RKO (cell line): ENCODE results near the gene VWA8.
"Not testable (repeated sequence)": the region's sequence is repeated elsewhere in the genome, so short reads cannot be mapped to it uniquely, and the experiment has no call there.

ENCODE experiments used
- DNase-seq: peaks from one replicate; pipeline ENCODE4 v3.0.0-alpha.2; 2016; ENCODE audit warnings: low spot score

The VWA8 gene

DNA sequence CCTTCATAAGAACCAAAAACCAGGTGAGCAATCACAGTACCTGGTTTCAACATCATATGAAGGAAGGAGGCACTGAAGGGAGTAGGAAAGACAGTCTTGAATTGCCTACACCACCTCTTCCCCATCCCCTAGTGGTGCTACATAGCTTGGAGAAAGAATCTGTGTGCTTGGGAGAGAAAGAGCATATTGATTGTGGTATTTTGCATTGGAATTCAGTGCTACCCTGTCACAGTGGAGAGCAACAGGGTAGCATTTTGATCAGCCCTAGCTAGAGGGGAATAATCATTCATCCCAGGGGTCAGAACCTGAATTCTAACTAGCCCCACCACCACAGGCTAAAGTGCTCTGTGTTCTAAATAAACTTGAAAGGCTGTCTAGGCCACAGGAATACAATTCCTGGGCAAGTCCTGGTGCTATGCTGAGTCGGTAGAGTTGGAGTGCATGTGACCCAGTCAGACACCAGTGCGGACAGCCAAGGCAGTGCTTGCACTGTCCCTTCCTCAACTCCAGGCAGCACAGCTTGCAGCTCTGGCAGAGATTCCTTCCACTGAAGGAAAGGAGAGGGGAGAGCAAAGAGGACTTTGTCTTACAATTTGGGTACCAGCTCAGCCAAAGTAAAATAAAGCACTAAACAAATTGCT is 158.7 kb downstream of the VWA8 start:
- no peak for DNase-seq

DNA sequence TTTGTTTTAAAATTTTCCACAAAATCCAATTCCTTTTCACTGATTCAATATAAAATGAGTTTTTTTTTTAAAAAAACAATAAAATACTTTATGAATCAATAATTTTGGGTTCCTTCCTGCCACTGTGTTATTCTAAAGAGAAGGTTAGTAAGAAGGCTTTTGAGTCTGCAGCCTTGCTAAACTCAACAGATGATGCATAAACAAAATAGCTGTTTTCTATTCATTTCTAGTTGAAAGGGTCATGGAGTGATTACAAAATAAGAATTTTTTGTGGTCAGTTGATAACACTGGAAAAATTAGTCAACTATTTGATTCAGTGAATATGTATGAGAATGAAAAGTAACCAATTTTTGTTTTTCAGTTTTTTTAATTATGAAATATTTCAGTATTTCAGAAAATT is 169.9 kb downstream of the VWA8 start:
- DNase-seq: no peak

DNA sequence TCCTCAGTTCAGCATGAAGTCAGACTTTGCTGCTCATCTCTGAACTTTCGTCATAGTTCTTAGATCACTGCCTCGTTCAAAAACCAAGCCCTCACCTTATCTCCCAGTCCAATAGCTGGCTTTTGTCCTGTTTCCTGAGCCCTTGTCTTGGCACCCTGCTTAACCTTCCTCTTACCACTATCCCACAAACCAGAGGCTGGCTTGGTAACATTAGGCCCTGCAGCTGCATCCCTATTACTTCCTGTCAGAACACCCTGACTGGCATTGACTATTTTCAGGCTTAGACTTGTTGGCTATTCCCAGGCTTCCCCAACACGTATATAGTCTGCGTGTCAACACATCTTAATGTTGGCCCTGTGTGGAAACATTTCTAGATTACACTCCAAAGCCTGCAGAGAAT is 172.4 kb downstream of the VWA8 start:
- DNase-seq: no peak

DNA sequence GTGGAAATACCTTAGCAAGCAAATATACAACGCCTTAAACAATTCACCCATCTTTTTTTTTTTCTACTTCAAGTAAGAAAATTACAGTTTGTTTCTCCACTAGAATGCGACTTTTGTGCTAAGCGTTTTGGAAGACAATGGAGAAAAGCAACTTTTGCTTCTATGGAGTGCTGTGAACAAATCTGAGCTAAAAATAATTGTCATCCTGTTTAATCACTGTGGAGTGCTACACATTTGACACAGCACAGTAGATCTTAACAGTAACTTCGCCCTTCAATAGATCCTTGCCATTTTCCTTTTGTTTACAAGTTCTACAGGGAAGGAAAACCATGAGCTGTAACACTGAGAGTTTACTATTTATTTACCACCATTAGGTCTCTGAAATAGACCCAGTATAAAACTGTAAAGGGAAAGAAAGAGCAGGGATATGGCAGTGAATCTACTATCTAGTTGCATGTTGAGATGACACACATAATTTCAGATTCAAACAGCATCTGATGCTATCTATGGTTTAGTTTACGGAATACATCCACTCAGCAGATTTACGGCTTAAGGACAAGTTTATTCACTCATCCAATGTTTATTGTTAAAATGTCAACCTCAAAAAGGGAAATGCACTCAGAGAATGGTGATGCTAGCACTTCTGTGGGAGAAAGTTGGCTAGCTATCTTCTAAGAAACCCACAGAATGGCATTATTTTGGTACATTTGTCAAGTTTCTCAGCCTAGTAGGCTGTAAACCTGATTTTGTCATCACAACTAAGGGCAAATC is 175.3 kb downstream of the VWA8 start:
- no peak for DNase-seq

DNA sequence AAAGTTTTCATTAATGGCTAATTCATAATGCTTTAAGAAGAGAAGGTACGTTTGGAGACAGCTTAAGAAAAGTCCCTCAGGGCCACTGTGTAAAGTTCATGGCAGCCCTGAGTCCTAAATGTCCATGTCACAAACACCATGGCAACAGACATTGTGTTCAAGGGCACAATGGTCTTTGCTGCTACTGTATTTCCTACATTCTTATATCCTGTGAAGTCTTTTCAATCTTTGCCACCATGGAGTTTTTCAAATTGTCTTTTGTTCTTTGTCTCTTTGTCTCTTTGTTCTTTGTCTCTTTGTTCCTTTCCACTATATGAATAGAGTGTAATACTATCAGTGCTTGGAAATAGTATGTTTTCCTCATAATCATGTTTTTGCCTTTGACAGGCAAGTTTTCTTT is 178.8 kb downstream of the VWA8 start:
- DNase-seq: no peak

DNA sequence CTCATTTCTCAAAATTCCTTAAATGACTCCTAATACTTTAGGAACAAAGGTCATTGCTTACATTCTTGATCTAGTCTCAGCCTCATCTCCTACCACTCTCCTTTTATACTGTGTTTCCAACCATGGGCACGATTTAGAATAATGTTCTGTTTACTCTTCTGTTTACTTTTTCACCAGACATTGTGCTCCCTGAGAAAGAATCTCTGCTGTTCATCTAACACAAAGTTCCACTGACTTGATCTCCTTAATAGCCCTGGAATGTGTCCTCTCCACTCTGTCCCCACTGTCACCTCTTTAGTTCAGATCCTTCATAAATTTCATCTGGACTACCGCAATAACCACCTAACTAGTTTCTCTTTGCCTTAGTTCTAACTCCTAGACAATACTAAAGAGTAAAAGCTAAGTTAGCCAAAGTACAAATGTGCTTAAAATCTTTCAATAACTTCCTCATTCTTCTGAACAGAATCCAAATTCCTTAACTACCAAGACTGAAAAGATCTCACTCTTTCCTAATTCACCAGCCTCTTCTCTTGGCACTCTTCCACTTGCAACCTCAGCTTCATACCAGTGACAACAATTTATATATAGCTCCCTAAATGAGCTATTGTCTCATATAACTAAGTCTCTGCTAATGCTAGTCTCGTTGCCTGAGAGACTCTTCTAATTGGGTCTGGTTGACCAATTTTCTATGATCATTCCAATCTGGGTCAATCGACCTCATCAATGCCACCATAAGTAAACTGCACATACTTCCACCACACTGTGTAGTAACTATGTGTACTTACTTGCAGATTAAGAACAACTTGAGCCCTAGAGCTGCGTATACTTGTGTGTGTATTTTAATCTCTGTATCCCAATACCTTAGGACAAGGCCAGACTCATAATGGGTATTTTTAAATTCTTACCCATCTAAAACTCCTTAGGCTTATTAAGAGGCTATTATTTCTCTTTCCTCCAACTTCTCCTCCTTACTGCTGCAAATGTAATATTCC is 179.9 kb downstream of the VWA8 start:
- DNase-seq: no peak

DNA sequence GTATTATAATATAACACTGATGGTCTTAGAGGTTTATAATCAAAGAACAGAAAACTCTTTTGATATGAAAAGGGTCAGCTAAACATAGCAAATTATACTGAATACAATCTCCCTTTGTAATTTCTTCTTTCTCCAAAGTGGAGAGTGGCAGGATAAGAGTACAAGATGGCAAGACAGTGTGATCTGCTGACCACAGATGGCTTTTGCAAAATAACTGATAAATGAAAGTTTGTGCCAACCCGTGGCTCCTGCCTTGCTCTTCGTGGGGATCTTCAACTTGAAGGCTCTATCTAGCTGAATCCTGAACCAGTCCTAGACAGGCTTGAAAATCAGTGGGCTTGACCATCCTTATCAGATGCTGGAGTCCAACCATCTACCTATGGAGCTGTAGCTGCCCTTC is 185.7 kb downstream of the VWA8 start:
- no peak for DNase-seq

DNA sequence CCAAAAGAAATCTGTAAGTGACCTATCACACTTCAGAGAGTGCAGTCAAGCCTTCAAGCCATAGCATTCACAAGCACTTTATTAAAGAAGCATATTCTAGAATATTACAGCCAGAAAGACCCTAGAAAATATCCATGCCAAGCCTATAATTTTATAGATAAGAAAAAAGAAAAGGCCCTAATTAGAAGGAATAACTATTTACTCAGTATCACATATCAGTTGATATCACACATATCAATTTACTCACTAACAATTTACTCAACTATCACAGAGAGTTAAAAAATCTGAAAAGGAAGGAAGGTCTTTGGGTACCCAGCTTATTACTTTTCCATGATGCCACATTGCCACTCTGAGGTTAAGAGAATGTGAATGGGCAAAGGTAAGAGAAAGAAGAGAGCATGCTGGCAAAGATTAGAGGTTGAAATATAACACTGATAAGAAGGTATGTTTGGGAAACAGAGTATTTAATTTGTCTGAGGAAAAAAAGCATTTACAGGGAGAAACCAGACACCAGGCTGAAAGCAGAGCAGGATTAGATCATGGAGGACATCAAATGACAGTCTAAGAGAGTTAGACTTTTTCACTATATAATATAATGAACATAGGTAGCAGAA is 186.2 kb downstream of the VWA8 start:
- DNase-seq: no peak

DNA sequence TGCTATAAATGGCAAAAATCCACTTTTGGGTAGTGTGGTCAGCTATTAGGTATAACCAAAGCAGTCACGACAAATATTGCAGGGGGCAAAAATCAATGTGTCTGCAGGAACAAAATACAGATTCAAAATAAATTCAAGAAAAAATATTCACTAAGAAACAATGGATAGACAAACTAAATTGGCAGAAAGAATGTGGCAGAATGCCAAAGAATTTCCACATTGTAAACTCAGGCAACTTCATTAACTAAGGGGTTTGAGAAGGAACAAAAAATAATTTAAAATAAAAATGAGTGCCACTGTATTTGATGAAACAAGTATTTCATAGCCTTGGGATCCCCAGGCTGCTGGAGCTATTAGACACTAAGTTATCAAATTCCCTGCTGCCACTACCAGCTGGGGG is 193.1 kb downstream of the VWA8 start:
- DNase-seq: no peak

DNA sequence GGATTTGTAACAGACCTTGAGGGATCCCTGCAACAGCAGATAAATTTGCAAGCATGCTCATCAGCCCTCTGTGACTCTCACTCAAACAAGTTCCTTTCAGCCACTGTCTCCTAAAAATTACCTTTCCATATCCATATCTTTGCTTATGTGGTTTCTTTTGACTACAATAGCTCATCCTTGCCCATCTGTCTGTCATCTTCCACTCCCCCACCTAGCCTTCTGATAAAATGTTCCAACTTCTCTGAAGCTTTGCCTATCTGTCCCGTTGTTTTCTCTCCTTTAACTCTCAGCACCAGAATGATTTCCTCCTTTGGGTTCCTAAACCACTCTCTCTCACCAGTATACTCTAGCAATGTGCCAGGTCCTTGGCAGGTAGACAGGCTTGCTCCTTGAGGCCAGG is 194.5 kb downstream of the VWA8 start:
- no peak for DNase-seq

DNA sequence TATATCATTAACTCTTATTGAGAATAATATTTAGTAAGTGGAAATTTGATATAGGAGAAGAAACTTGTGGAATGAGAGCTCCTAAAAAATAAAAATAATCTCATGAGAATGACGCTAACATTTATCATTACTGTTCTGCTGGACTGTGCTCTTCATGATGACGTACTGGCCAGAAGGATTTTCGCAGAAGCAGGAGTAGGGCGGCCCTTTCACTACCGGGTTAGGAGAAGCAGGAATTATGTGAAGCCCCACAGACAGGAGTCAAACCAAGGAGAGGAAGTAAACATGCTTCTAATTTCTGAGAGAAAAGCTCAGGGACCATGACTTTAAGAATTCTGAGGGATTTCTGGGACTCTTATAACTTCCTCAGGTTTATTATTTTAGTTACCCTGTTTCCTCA is 195.1 kb downstream of the VWA8 start:
- no peak for DNase-seq

DNA sequence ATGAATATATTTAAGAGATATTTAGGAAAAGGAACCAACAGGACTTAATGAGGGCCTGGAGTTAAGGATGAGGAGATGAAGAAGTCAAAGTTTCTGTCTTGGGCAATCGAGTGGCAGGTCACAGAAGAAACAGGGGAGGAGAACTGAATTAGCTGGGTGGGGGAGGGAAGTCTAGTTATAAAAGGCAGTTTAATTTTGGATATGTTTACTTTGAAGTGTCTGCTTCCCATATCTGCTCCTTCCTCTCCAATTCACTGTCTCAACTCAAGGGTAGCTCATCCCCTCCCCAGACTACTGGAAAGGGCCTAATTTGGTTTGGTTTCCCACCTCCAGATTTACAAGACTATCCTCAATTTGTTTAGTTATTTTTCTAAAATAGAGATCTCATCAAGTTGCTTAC is 195.9 kb downstream of the VWA8 start:
- DNase-seq: no peak

DNA sequence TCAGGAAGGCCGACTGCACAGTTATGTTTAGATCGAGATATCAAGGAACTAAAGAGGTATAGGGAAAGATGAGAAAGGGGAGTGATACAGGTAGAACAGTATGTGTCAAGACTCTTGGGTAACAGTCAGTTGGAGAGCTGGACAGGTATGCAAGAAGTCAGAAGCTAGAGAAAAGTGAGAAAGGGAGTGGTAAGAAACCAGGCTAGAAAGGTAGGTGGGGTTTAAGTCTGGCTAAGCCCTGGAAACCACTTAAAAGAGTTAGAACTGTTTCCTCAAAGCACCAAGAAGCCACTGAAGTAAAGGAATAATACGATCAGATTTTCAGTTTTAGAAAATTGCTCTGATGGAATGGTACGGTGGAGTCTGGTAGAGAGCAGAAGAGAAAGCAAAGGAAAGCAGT is 196.4 kb downstream of the VWA8 start:
- DNase-seq: no peak

DNA sequence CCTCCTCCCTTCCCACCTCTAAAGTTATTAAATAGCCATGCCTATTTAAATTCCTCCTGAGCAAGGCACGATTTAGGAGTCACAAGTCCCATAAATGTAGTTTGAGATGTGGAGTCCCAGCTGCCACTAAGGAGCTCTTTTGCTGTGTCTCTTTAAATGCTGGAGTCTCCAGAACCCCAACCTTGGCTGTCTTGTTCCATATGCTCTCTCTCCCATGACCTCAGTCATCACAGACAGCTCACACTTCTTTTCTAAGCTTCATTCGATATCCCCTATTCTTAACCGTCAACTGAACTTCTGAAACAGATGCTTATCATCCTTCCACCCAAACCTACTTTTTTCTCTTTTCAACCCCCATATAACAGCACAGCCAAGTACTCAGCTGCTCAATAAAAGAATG is 197.1 kb downstream of the VWA8 start:
- DNase-seq: no peak

DNA sequence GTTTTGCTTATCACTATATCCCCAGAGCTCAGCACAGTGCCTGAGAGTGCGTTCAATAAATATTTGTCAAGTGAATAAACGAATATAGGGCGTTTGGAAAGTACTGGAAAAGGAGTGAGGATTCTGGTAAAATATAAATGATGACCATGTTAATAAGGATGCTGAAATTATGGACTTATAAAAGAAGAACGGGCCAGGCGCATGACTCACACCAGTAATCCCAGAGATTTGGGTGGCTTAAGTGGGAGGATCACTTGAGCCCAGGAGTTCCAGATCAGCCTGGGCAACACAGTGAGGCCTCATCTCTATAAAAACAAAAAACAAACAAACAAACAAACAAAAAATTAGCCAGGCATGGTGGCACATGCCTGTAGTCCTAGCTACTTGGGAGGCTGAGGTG is 198.1 kb downstream of the VWA8 start:
- DNase-seq: no peak

DNA sequence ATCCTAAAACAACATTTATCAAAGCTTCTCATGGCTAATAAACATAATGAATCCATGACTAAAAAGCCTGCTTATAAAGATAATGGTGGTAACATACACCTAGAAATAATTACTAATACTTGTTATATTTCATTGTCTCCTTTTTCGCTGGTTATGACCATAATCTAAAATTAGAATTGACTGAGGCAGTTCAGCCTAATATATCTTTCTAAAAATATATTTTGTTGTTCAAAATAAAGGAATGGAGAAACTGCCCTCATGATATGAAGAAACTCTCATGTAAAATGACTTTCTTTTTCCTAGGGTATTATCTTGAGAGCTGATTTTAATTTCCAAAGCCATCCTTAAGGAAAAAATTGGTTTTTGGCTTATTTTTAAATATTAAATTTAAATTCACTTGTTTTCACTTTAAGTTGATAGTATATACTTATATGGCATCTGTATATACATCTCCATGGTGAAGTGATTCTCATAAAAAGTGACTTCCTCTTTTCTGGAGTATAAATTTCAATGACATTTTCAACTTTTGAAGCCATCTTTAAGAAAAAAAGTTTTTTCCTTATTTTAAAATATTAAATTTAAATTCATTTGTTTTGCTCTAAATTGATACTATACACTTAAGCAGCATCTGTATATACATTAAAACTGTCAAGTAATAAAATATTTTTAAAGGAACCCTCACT is 204.6 kb downstream of the VWA8 start:
- no peak for DNase-seq

DNA sequence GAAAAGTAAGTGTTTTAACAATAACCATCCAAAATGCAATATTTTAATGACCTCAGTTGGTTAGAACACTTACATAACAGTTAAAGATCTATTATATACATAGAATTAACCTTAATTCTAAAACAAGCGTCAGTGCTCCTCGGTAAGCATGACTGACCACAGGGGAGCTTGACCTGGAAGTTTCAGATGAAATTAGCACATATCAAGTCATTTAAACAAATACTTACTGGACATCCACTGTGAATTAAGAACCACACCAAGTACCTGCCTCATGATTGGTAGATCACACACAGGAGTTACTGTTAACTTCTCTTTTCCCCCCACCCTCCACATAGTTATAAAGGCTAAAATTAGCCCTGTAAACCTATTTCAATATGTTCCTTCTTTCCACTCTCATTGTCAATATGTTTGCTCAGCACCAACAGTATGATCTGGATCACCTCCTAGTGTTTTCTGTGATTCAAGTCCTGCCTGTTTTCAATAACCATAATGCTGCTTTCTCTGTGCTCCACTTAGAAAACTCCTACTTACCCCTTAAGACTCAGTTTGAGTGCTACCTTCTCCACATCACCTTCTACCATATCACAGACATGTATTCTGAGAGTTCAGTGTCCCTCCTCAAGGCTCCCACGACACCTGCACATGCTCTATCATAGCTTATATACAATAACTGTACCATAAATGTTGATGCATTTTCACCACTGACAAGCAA is 209.0 kb downstream of the VWA8 start:
- DNase-seq: no peak

DNA sequence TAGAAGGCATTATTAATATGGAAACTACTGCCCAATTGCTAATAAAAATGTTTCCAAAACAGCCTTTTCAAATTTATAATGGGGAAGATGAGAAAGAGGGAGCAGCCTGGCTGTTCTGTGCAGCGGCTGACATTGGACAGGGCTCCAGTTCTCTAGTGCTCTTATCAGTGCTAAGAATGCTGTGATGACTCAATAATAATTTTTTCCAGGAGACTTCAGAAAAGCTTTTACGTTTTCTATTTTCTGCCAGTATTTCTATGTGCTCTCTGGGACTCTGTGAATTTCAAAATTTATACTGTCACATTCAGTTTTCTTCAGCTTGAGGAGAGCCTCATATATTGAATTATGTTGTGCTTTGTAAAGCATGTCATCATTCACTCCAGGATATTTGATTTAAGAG is 209.6 kb downstream of the VWA8 start:
- no peak for DNase-seq

DNA sequence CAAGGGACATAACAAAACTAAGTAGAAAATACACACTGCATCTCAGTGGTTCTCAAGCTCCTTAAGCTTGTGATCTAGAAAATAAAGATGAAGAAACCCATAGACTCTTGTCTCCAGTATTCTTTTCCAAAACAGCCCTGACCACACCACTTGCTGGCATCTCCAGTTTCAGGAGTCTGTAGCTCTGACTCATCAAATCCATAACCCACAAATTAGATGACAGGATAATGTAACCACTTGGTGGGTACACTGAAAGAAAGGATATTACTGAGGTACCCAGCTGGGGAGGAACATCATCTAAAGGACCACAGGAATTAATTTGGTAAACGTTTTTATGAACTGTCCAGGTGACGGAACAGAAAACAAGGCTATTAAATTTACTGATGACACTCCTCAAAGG is 214.7 kb downstream of the VWA8 start:
- DNase-seq: peak; percentile 16

DNA sequence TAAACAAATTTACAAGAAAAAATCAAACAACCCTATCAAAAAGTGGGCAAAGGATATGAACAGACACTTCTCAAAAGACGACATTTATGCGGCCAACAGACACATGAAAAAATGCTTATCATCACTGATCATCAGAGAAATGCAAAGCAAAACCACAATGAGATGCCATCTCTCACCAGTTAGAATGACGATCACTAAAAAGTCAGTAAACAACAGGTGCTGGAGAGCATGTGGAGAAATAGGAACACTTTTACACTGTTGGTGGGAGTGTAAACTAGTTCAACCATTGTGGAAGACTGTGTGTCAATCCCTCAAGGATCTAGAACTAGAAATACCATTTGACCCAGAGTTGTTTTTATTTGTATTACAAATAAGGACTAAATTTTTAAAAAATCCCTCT is 215.4 kb downstream of the VWA8 start:
- not testable (repeated sequence) for DNase-seq

DNA sequence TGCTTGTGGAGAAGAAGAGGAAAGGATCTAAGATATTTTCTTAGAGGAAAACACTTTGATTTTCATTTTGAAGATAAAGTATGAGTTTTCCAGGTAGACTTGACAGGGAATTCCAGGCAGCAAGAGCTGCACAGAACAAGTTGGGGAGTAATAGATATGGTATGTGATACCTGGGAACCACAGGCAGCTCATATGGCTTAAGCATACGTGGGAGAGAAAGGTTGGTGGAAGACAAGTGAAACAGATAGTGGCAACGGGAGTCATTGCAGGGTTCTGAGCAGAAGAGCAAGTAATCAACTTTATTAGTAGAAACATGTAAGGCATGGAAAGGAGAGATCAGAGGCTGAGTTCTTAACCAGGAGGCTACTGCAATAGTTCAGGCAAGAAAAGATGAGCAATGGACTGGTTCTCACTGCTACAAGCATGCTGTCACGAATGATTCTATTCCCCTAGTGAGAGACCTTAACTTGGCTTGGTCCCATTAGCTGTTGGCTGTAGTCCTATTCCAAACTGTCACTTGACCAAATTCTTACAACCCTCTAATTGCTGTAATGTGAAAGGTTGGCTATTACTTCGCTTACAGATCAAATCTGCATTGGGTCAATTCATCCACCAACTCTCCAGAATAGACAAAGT is 217.9 kb downstream of the VWA8 start:
- DNase-seq: no peak
